H1 (cell line): ENCODE results near the gene MACROD1.

Experiments
- ASH2L ChIP-seq: fragments of 200-600, 300-600 bp; sonication (generic); IDR thresholded peaks from one replicate; pipeline ENCODE4 v1.7.1; 2017; ENCODE audit warnings: low read length
- BCL11A ChIP-seq, 2 experiments: IDR thresholded peaks; one replicate each; pipeline ENCODE4 v1.6.1; 2011; ENCODE audit warnings: low read depth in 2 of 2, low read length in 2 of 2, mild to moderate bottlenecking in 2 of 2
- CHD1 ChIP-seq: IDR thresholded peaks from 2 replicates; pipeline ENCODE4 v1.6.1; 2012; ENCODE audit warnings: low read depth, low read length, improper control_type of control experiment
- GABPA ChIP-seq: IDR thresholded peaks from 2 replicates; pipeline ENCODE4 v1.6.1; 2011; ENCODE audit warnings: mild to moderate bottlenecking, low read length, moderate library complexity, borderline replicate concordance; ENCODE audit not compliant: insufficient read depth
- MAFK ChIP-seq: IDR thresholded peaks from 2 replicates; pipeline ENCODE4 v1.6.1; 2012; ENCODE audit warnings: low read depth, mild to moderate bottlenecking, improper control_type of control experiment, low read length
- POLR2A ChIP-seq, 2 experiments: IDR thresholded peaks; 1 replicate in 1 of 2; 2 replicates in 1 of 2; pipeline ENCODE4 v1.6.1; 2011; ENCODE audit warnings: low read depth in 2 of 2, low read length in 2 of 2, mild to moderate bottlenecking in 2 of 2; ENCODE audit errors: control extremely low read depth in 1 of 2
- RAD21 ChIP-seq, 2 experiments: IDR thresholded peaks in 1 of 2; conservative IDR thresholded peaks in 1 of 2; 2 replicates each; pipeline ENCODE4 v1.6.1; 2011; ENCODE audit warnings: low read depth in 2 of 2, low read length in 2 of 2, improper control_type of control experiment in 1 of 2, inconsistent platforms in 1 of 2, mild to moderate bottlenecking in 1 of 2, moderate library complexity in 1 of 2
- SRF ChIP-seq: IDR thresholded peaks from 2 replicates; pipeline ENCODE4 v1.6.1; 2011; ENCODE audit warnings: mild to moderate bottlenecking, low read depth, low read length, moderate library complexity
- TCF12 ChIP-seq: IDR thresholded peaks from 2 replicates; pipeline ENCODE4 v1.6.1; 2011; ENCODE audit warnings: low read depth, mild to moderate bottlenecking, low read length
- TEAD4 ChIP-seq: IDR thresholded peaks from 2 replicates; pipeline ENCODE4 v1.6.1; 2012; ENCODE audit warnings: low read depth, low read length, inconsistent platforms, mixed read lengths
- YY1 ChIP-seq: IDR thresholded peaks from 2 replicates; pipeline ENCODE4 v1.6.1; 2011; ENCODE audit warnings: low read depth, mild to moderate bottlenecking, low read length
- TF ChIP-seq, protein P1 (sequence below), 3 experiments: IDR thresholded peaks; 1 replicate in 2 of 3; 2 replicates in 1 of 3; pipeline versions ENCODE4 v1.5.1 to v1.6.1; 2011; ENCODE audit warnings: low read length in 3 of 3, mild to moderate bottlenecking in 3 of 3, inconsistent platforms in 2 of 3, low read depth in 1 of 3, moderate library complexity in 1 of 3; ENCODE audit not compliant: insufficient read depth in 1 of 3; ENCODE audit errors: control extremely low read depth in 1 of 3
- TF ChIP-seq, protein P2 (sequence below): IDR thresholded peaks from 2 replicates; pipeline ENCODE4 v1.6.1; 2011; ENCODE audit warnings: low read length, improper control_type of control experiment

DNA sequence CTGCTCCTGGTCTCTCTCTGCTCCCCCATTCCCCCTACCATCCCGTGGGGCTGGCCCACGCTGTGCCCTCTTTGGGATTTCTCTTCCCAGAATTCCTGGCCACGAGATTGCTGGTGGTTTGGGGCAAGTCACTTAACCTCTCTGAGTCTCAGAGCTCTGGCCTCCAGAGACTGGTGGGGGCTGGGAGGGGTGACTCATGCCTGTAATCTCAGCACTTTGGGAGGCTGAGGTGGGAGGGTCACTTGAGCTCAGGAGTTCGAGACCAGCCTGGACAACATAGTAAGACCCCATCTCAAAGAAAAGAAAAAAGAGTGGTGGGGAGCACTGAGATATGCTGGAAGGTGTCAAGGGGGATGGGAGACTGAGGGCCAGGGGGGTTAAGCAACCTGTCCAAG, 161.3 kb downstream of the MACROD1 start:
- TF ChIP-seq, protein P1, sequence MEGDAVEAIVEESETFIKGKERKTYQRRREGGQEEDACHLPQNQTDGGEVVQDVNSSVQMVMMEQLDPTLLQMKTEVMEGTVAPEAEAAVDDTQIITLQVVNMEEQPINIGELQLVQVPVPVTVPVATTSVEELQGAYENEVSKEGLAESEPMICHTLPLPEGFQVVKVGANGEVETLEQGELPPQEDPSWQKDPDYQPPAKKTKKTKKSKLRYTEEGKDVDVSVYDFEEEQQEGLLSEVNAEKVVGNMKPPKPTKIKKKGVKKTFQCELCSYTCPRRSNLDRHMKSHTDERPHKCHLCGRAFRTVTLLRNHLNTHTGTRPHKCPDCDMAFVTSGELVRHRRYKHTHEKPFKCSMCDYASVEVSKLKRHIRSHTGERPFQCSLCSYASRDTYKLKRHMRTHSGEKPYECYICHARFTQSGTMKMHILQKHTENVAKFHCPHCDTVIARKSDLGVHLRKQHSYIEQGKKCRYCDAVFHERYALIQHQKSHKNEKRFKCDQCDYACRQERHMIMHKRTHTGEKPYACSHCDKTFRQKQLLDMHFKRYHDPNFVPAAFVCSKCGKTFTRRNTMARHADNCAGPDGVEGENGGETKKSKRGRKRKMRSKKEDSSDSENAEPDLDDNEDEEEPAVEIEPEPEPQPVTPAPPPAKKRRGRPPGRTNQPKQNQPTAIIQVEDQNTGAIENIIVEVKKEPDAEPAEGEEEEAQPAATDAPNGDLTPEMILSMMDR (IDR thresholded peaks at IDR 0.05; ENCODE audit: control extremely low read depth in 1 of 3, insufficient read depth in 1 of 3, low read depth in 1 of 3, low read length in 3 of 3) = no peak
- no peak for TF ChIP-seq YY1
- TF ChIP-seq, protein P2, sequence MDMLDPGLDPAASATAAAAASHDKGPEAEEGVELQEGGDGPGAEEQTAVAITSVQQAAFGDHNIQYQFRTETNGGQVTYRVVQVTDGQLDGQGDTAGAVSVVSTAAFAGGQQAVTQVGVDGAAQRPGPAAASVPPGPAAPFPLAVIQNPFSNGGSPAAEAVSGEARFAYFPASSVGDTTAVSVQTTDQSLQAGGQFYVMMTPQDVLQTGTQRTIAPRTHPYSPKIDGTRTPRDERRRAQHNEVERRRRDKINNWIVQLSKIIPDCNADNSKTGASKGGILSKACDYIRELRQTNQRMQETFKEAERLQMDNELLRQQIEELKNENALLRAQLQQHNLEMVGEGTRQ = no peak
- TF ChIP-seq TCF12 = no peak
- no peak for TF ChIP-seq CHD1
- TF ChIP-seq GABPA = no peak
- no peak for TF ChIP-seq ASH2L
- no peak for TF ChIP-seq POLR2A (IDR thresholded peaks at IDR 0.05; ENCODE audit: control extremely low read depth in 1 of 2, low read depth in 2 of 2, low read length in 2 of 2)
- no peak for TF ChIP-seq BCL11A (IDR thresholded peaks at IDR 0.05; ENCODE audit: low read depth in 2 of 2, low read length in 2 of 2)
- TF ChIP-seq TEAD4 = no peak
- no peak for TF ChIP-seq MAFK
- TF ChIP-seq SRF = no peak
- TF ChIP-seq RAD21 (IDR thresholded peaks at IDR 0.05 in 1 of 2, conservative IDR thresholded peaks at IDR 0.05 in 1 of 2; ENCODE audit: low read depth in 2 of 2, low read length in 2 of 2) = no peak
